ENCODE data around the gene RRP15.

DNA sequence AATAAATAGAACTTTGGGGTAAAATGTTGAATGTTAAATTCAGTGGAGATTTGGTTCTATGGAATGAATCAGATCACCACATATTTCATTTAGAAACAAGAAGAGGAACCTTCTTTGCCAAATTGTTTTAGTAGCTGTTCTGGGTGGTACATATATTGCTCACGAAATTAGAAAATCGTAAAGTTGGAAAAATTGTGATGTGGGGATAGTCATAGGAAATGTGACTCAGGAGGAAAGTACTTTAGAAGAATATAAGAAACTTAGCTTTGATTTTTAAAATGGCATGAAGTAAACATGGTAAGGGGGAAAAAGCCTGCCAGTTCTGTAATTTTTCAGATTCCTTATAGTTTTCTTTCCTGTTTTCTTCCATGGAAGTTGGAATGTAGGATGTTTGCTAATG is 27.4 kb downstream of the RRP15 start:
- TF ChIP-seq CTCF (conservative IDR thresholded peaks at IDR 0.05; ENCODE audit: low read length) = no peak
- no peak for TF ChIP-seq EZH2phosphoT487 (IDR thresholded peaks at IDR 0.05; ENCODE audit: borderline replicate concordance)
